HepG2 (cell line): ENCODE data around the gene PDE4D.
"Not testable (repeated sequence)": the region's sequence is repeated elsewhere in the genome, so short reads cannot be mapped to it uniquely, and the experiment has no call there.

Experiments
- GATA4 ChIP-seq: sonication (generic); IDR thresholded peaks from 2 replicates; pipeline ENCODE4 v1.6.1; 2016; ENCODE audit warnings: antibody characterized with exemption, low read depth, borderline replicate concordance
- MTF2 ChIP-seq: sonication (generic); formaldehyde crosslinking; IDR thresholded peaks from 2 replicates; pipeline ENCODE4 v1.5.0; 2020; ENCODE audit warnings: missing genetic modification reagents, borderline replicate concordance
- POLR2A ChIP-seq, 2 experiments: IDR thresholded peaks; 2 replicates each; pipeline ENCODE4 v1.6.1; 2011; ENCODE audit warnings: low read depth in 2 of 2, low read length in 2 of 2, mild to moderate bottlenecking in 1 of 2, moderate library complexity in 1 of 2; ENCODE audit not compliant: insufficient read depth in 1 of 2
- PTBP1 ChIP-seq: fragments of 200-400 bp; formaldehyde crosslinking; IDR thresholded peaks from 2 replicates; pipeline ENCODE4 v1.6.1; 2018; ENCODE audit warnings: low read length, low read depth; ENCODE audit not compliant: poor library complexity, severe bottlenecking
- RAD21 ChIP-seq: fragments of 450-650 bp; formaldehyde crosslinking; IDR thresholded peaks from 2 replicates; pipeline ENCODE4 v1.5.0; 2020; ENCODE audit warnings: mild to moderate bottlenecking
- RNF2 ChIP-seq: fragments of 450-650 bp; conservative IDR thresholded peaks from 2 replicates; pipeline ENCODE4 v1.6.1; 2016; ENCODE audit warnings: low read depth
- RXRA ChIP-seq: sonication (generic); formaldehyde crosslinking; IDR thresholded peaks from 2 replicates; pipeline ENCODE4 v1.5.1; 2020; ENCODE audit warnings: missing genetic modification reagents
- SP1 ChIP-seq, 2 experiments: fragments of 450-650 bp in 1 of 2; sonication (generic) in 1 of 2; formaldehyde crosslinking in 1 of 2; IDR thresholded peaks; 2 replicates each; pipeline versions ENCODE4 v1.4.0 to v1.6.1; 2016 to 2020; ENCODE audit warnings: missing genetic modification reagents in 1 of 2
- ZFP37 ChIP-seq: sonication (generic); formaldehyde crosslinking; IDR thresholded peaks from 2 replicates; pipeline ENCODE4 v1.4.0; 2020; ENCODE audit warnings: missing genetic modification reagents, borderline replicate concordance
- ZNF546 ChIP-seq: sonication (generic); formaldehyde crosslinking; conservative IDR thresholded peaks from 2 replicates; pipeline ENCODE4 v1.8.1; 2023; ENCODE audit warnings: mild to moderate bottlenecking, missing genetic modification reagents
- TF ChIP-seq, protein P1 (sequence below): sonication (generic); formaldehyde crosslinking; IDR thresholded peaks from 2 replicates; pipeline ENCODE4 v1.4.0; 2020; ENCODE audit warnings: missing genetic modification reagents, borderline replicate concordance
- TF ChIP-seq, protein P2 (sequence below): sonication (generic); formaldehyde crosslinking; IDR thresholded peaks from 2 replicates; pipeline ENCODE4 v1.5.0; 2020; ENCODE audit warnings: mild to moderate bottlenecking, missing genetic modification reagents, moderate library complexity
- TF ChIP-seq, protein P3 (sequence below): sonication (generic); formaldehyde crosslinking; IDR thresholded peaks from 2 replicates; pipeline ENCODE4 v1.8.0; 2022; ENCODE audit warnings: missing genetic modification reagents, low read depth, mild to moderate bottlenecking, borderline replicate concordance

DNA sequence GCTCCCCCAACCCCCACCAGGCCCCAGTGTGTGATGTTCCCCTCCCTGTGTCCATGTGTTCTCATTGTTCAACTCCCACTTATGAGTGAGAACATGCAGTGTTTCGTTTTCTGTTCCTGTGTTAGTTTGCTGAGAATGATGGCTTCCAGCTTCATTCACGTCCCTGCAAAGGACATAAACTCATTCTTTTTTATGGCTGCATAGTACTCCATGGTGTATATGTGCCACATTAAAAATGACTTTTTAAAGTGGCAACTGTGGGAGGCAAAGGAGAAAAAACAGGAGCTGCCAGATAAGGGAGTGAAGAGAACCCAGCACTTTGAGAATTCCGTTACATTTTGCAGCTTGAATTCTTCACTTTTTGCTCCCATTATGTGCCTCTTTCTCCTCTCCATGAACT, 836.9 kb downstream of the PDE4D start:
- TF ChIP-seq ZNF546 (CRISPR knock-in tag); RAD21 (CRISPR knock-in tag); ZFP37 (CRISPR knock-in tag); RNF2; SP1 (IDR thresholded peaks at IDR 0.05); SP1 (CRISPR knock-in tag; IDR thresholded peaks at IDR 0.05); GATA4; RXRA (CRISPR knock-in tag); MTF2 (CRISPR knock-in tag); PTBP1; POLR2A (IDR thresholded peaks at IDR 0.05; ENCODE audit: insufficient read depth in 1 of 2, low read depth in 2 of 2, low read length in 2 of 2): not testable (repeated sequence)
- TF ChIP-seq, protein P1, sequence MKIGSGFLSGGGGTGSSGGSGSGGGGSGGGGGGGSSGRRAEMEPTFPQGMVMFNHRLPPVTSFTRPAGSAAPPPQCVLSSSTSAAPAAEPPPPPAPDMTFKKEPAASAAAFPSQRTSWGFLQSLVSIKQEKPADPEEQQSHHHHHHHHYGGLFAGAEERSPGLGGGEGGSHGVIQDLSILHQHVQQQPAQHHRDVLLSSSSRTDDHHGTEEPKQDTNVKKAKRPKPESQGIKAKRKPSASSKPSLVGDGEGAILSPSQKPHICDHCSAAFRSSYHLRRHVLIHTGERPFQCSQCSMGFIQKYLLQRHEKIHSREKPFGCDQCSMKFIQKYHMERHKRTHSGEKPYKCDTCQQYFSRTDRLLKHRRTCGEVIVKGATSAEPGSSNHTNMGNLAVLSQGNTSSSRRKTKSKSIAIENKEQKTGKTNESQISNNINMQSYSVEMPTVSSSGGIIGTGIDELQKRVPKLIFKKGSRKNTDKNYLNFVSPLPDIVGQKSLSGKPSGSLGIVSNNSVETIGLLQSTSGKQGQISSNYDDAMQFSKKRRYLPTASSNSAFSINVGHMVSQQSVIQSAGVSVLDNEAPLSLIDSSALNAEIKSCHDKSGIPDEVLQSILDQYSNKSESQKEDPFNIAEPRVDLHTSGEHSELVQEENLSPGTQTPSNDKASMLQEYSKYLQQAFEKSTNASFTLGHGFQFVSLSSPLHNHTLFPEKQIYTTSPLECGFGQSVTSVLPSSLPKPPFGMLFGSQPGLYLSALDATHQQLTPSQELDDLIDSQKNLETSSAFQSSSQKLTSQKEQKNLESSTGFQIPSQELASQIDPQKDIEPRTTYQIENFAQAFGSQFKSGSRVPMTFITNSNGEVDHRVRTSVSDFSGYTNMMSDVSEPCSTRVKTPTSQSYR (CRISPR knock-in tag): not testable (repeated sequence)
- TF ChIP-seq, protein P2, sequence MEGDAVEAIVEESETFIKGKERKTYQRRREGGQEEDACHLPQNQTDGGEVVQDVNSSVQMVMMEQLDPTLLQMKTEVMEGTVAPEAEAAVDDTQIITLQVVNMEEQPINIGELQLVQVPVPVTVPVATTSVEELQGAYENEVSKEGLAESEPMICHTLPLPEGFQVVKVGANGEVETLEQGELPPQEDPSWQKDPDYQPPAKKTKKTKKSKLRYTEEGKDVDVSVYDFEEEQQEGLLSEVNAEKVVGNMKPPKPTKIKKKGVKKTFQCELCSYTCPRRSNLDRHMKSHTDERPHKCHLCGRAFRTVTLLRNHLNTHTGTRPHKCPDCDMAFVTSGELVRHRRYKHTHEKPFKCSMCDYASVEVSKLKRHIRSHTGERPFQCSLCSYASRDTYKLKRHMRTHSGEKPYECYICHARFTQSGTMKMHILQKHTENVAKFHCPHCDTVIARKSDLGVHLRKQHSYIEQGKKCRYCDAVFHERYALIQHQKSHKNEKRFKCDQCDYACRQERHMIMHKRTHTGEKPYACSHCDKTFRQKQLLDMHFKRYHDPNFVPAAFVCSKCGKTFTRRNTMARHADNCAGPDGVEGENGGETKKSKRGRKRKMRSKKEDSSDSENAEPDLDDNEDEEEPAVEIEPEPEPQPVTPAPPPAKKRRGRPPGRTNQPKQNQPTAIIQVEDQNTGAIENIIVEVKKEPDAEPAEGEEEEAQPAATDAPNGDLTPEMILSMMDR: not testable (repeated sequence)
- TF ChIP-seq, protein P3, sequence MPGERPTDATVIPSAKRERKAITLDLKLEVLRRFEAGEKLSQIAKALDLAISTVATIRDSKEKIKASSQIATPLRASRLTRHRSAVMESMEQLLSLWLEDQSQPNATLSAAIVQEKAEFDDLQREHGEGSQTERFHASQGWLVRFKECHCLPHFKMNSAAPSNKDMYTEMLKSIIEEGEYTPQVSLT (CRISPR knock-in tag): not testable (repeated sequence)
